CD4-positive, alpha-beta T cell treated with Interleukin-15 for 1 hour (primary cell): ENCODE results near the gene NDUFB4.

Source experiments
- DNase-seq: peaks from one replicate; pipeline ENCODE4 v3.0.0-alpha.2; 2020

NDUFB4 gene

DNA sequence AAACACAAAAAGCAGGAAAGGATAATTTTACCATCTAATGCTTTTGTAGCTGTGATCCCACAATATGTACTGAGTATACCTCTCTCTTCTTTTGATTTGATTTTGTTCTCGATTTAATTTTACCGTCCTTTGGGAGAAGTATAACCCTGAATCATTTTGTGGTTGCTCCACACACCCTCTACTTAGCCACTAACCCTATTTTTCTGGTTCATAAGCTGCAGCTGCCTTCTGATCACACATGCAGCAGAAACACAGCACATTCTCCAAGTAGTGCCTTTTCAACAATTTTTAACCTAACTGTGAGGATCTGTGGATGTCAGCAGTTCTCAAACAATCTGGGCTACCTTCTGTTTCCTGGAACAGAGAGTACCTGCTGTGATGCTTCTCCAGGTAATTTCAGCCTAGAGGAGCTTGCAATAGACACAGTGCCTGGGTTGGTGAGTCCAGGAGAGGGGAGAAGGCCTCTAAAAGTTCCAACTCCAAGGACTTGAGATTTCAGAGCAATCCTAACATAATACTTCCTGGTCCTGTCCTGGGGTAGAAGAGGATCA is 45.6 kb downstream of the NDUFB4 start:
- no peak for DNase-seq

DNA sequence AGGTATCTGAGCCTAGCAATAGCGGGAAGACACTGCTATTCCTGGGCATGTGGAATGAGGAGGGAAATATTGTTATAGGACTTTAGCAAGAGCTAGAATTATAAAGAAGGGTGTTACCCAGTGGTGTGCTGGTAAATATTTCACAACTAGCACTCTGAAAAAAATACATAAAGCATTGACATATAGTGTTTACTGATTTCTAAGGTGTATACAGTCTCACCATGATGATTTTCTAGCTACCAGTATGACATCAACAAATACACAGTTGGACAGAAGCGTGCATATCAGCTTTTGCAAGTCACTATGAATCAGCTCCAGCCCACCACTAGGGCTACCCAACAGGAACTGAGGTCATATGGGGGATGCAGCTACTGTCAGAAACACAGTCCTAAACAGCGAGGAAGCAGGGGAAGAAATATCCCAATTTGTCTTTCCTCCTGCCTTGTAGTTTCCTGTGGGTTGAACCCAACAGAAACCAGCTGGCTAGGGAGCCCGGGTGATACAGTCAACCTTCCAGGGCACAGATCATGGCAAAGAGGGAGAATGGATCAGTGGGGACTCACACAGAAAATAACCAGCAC is 46.3 kb downstream of the NDUFB4 start:
- no peak for DNase-seq

DNA sequence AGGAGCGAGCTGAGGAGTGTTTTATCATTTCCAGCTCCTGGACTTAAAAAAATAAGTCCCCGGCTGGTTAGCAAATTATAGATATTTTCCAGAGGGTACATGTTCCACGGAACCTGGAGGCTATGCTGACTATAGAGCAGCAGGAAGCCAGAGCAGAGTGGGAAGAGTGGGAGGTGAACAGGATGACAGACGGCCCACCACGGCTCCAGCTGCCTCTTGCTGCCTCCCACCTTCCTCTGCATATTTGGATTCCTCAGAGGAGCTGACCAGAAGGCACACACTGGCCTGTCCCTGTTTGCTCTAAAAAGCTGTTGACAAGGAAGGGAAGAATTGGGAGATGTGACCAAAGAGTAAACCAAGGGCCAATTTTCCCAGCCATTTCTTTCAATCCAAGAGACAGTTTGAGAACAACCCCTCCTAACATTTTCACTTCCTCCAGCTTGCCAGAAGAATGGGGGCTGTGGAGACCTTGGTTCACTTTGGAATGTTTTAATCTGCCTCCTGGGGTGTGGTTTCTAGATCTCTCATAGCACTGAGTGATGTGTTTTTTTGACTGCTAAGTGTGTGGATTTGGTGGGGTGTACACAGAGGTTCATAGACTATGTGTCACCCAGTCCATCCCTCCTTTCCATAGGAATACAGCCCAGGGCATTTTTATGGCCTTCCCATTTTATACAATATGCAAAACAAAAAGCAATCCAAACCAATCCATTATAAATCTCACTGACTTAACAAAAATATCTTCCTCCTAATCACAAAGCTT is 49.1 kb downstream of the NDUFB4 start:
- DNase-seq: no peak

DNA sequence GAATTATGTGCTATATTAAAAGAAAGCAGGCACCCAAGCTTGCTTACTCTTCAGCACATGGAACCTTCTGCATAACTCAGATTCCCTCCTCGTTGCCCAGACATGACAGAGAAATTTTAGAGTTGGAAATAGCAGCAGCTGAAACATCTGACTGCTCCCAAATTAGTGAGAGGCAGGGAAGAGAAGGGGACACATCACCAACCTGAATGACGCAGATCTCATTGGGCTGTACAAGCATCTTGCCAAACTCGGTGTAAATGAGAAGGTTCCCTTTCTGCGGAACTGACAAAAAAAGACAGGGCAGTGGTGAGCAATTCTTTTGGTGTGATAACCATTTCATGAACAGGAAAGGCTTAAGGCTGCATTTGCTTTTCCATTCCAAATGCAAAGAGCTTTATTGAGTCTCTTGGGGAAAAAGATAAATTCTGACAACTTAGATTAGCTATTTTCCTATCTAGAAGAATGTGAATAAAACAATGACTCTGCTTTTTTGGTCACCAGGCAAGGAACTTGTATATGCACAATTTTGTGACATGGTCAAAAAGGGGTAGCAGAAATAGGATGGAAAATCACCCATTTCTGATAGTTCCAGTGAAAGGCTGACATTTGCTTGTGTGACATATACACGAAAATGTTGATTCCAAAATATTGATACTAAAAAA is 50.8 kb downstream of the NDUFB4 start:
- no peak for DNase-seq

DNA sequence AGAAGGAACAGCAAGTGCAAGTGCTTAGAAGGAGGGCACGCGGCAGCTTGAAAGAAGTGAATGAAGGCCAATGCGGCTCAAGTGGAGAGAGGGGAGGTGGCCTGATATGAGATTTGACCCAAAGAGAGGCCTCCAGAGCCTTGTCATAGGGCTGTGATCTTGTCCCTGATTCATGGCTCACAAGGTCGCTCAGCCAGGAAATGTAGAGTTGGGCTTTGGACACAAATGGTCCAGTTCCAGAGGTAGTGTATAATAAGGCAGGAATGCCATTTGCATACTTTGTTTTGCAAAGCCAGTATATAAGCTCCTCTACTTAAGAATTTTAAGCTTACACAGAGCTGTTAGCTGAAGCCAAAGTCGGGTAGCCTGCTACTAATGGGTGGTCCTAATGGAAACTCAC is 52.2 kb downstream of the NDUFB4 start:
- DNase-seq: no peak

DNA sequence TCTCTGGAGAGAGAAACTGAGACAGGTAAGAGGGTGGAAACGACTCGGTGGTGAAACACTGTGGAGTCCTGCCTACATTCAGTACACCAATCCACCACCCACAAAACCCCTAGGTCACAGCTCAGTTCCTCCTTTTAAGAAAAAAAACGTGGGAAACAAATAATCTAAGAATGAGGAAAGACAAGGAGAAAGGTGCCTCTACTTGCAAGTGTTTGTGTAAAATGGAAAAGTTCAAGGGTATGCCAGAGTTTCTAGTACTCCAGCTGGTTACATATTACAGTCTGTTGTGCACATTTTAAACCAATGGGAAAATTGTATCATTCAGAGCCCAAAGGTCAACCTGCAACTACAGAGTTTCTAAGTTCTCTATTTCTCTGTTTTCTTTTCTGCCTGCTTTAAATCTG is 53.7 kb downstream of the NDUFB4 start:
- no peak for DNase-seq

DNA sequence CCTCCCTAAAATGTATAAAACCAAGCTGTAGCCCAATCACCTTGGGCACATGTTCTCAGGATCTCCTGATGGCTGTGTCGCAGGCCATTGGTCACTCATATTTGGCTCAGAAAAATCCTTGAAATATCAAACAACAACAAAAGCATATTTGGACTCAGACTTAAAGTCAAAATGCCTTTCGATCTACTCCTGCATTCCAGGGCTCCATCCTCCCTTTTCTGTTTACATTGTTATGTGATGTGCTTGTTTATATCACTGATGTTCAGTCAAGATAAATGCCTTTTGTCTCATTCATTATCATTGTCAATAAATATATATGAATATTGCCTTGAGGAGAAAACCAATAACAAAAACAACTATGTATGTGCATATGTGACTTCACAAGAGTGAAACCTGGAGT is 54.2 kb downstream of the NDUFB4 start:
- no peak for DNase-seq
